Peyer's patch (tissue), 4 donors: Measurements from ENCODE around the gene TRIP4. TPM values are rescaled to one million over a fixed set of nuclear protein-coding genes. Genes with fewer than 3 reads are reported as not detected.
A peak's percentile ranks its signal among the peaks of the same experiment; 100 is the strongest.
"Not testable (repeated sequence)": the region's sequence is repeated elsewhere in the genome, so short reads cannot be mapped to it uniquely, and the experiment has no call there.

ENCODE experiments used
- DNase-seq, 3 donors: peaks; one replicate each; pipeline ENCODE4 v3.0.0-alpha.2; 2017 to 2019
- H3K27ac ChIP-seq, 4 donors: fragments of 200-600 bp; sonication (generic); one replicate each; pipeline ENCODE4 v1.5.1; 2016 to 2019
- H3K27me3 ChIP-seq, 2 donors: fragments of 200-600 bp; sonication (generic); one replicate each; pipeline ENCODE4 v1.5.1; 2019
- H3K36me3 ChIP-seq, 3 donors: fragments of 200-600 bp; sonication (generic); one replicate each; pipeline ENCODE4 v1.5.1; 2016 to 2019
- H3K4me1 ChIP-seq, 4 donors: fragments of 200-600 bp; sonication (generic); one replicate each; pipeline ENCODE4 v1.5.1; 2016 to 2019
- H3K4me3 ChIP-seq, 4 donors: fragments of 200-600 bp; sonication (generic); 1 replicate in 3 of 4; 2 replicates in 1 of 4; pipeline ENCODE4 v1.5.1; 2016 to 2019; ENCODE audit warnings: mild to moderate bottlenecking in 1 of 4
- H3K9me3 ChIP-seq, 4 donors: fragments of 200-600 bp; sonication (generic); one replicate each; pipeline ENCODE4 v1.5.1; 2016 to 2019; ENCODE audit warnings: mild to moderate bottlenecking in 1 of 4
- POLR2A ChIP-seq, 2 donors: fragments of 450-650 bp; IDR thresholded peaks; one replicate each; pipeline ENCODE4 v1.5.1; 2017; ENCODE audit warnings: antibody characterized with exemption in 2 of 2, mild to moderate bottlenecking in 2 of 2, moderate library complexity in 2 of 2
- total RNA-seq, 4 donors: library from RNA; depleted of rRNA; stranded (reverse); fragments of >200 nt; gene quantifications; one replicate each; pipeline ENCODE4 v1.1.0, GENCODE V29; 2016
- TF ChIP-seq, protein P1 (sequence below), 6 experiments: fragments of 450-650 bp in 4 of 6; fragments of 200-600 bp in 2 of 6; sonication (generic) in 1 of 6; IDR thresholded peaks; one replicate each; pipeline ENCODE4 v1.5.1; 2017 to 2019; ENCODE audit warnings: antibody characterized with exemption in 6 of 6, mild to moderate bottlenecking in 3 of 6, moderate library complexity in 1 of 6

The TRIP4 gene
- total RNA-seq, 4 donors from 2014 or later: 18.9 to 61.9 (median 19.9) TPM

DNA sequence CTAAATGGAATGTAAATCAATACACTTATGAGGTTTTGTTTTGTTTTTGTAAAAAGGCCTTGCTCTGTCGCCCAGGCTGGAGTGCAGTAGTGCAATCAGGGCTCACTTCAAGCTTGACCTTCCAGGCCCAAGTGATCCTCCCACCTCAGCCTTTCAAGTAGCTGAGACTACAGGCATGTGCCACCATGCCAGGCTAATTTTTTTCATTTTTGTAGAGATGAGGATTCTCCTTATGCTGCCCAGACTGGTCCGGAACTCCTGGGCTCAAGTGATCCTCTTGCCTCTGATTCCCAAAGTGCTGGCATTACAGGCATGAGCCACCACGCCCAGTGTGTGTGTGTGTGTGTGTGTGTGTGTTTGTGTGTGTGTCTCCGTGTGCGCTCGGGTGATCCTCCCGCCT is 1.3 kb upstream of the TRIP4 start:
- Histone ChIP-seq H3K27ac (no peak overlapping the region), H3K36me3 (no peaks in the 10 kb centered on the region), H3K4me3 (no peak overlapping the region), H3K9me3 (no peaks in the 10 kb centered on the region), H3K27me3 (no peaks in the 10 kb centered on the region), H3K4me1 (peaks cover 0 to 17% (median 4%) of the 10 kb centered on the region in 4 donors)
- TF ChIP-seq POLR2A (IDR thresholded peaks at IDR 0.05): no peak
- TF ChIP-seq, protein P1, sequence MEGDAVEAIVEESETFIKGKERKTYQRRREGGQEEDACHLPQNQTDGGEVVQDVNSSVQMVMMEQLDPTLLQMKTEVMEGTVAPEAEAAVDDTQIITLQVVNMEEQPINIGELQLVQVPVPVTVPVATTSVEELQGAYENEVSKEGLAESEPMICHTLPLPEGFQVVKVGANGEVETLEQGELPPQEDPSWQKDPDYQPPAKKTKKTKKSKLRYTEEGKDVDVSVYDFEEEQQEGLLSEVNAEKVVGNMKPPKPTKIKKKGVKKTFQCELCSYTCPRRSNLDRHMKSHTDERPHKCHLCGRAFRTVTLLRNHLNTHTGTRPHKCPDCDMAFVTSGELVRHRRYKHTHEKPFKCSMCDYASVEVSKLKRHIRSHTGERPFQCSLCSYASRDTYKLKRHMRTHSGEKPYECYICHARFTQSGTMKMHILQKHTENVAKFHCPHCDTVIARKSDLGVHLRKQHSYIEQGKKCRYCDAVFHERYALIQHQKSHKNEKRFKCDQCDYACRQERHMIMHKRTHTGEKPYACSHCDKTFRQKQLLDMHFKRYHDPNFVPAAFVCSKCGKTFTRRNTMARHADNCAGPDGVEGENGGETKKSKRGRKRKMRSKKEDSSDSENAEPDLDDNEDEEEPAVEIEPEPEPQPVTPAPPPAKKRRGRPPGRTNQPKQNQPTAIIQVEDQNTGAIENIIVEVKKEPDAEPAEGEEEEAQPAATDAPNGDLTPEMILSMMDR (IDR thresholded peaks at IDR 0.05): no peak
- DNase-seq: peak in 1 of 3 donors; percentile 40

DNA sequence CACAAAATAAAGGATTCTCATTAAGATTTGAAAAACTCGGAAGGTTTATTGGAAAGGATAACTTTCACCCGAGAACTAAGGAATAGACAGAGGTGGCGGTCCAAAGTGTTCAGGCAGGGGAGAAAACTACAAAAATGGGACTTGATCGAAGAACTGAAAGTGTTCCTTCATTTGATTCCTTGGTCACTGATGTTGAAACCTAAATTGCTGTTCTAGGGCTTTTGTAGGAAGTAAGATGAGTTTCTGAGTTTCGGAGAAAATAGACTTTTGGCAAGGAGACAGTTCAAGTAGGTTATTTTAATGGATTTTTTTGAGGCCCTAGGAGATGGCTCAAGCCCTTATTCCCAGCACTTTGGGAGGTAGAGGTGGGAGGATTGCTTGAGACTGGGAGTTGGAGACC is 1.4 kb downstream of the TRIP4 start:
- Histone ChIP-seq H3K27ac (no peak overlapping the region), H3K4me1 (peaks cover 0 to 14% (median 4%) of the 10 kb centered on the region in 4 donors), H3K36me3 (peaks cover 0 to 8% (median 0%) of the 10 kb centered on the region in 3 donors), H3K9me3 (no peaks in the 10 kb centered on the region), H3K27me3 (no peaks in the 10 kb centered on the region), H3K4me3 (peak overlapping the region in 1 of 4 donors; percentile 96)
- DNase-seq: peak in 1 of 3 donors; percentile 5
- no peak for TF ChIP-seq POLR2A (IDR thresholded peaks at IDR 0.05)
- TF ChIP-seq, protein P1 (IDR thresholded peaks at IDR 0.05): no peak

DNA sequence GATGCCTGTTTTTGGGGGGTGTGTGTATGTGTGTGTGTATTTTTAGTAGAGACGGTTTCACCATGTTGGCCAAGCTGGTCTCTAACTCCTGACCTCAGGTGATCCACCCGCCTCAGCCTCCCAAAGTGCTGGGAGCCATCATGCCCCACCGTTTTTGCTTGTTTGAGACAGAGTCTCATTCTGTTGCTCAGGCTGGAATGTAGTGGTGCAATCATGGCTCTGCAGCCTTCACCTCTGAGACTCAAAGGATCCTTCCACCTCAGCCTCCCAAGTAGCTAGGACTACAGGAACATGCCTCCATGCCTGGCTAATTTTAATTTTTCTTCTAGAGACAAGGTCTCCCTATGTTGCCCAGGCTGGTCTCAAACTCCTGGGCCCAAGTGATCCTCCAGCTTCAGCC is 4.8 kb downstream of the TRIP4 start:
- DNase-seq: peak in 1 of 3 donors; percentile 19
- H3K27me3 ChIP-seq, H3K9me3 ChIP-seq, H3K27ac ChIP-seq, H3K4me3 ChIP-seq: not testable (repeated sequence)
- Histone ChIP-seq H3K4me1 (peaks cover 0 to 14% (median 4%) of the 10 kb centered on the region in 4 donors), H3K36me3 (peaks cover 0 to 41% (median 0%) of the 10 kb centered on the region in 3 donors)

DNA sequence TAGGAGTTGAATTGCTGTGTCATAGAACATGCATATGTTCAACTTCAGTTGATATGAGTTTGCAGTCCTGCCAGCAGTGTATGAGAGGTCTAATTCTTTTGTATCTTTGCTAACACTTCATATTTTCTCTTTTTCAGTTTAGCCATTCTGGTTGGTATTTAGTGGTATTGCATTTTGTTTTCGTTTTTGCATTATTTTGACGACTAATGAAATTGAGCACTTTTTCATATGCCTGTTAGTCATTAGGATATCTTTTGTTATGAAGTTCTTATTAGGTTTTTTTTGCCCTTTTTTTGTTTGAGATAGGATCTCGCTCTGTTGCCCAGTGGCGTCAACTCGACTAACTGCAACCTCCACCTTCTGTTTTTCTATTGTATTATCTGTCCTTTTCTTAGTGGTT is 9.2 kb downstream of the TRIP4 start:
- Histone ChIP-seq H3K27me3 (no peaks in the 10 kb centered on the region), H3K4me3 (no peak overlapping the region), H3K27ac (no peak overlapping the region), H3K36me3 (peaks cover 0 to 84% (median 0%) of the 10 kb centered on the region in 3 donors), H3K4me1 (no peaks in the 10 kb centered on the region), H3K9me3 (no peaks in the 10 kb centered on the region)
- no peak for TF ChIP-seq POLR2A (IDR thresholded peaks at IDR 0.05)
- TF ChIP-seq, protein P1 (IDR thresholded peaks at IDR 0.05): no peak
- no peak for DNase-seq

DNA sequence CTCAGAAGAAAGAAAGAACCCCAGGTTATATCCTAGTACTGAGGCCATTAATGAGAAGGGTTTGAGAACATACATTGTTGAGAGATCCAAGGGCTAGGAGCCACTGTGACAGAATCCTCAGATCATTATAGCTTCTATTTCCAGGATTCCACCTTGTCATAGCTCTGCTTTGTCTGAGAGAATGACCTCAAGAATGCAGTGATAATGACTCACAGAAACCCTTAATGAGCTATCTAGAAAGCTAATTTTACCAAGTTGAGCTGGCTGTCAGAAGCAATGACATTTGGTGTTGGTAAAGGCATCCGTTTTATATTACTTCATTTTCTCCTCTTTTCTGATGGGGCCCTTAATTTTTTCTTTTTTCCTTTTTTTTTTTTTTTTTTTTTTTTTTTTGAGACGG is 10.9 kb downstream of the TRIP4 start:
- H3K27me3 ChIP-seq: no peaks in the 10 kb centered on the region
- peaks cover 0 to 98% (median 0%) of the 10 kb centered on the region in 3 donors for H3K36me3 ChIP-seq

DNA sequence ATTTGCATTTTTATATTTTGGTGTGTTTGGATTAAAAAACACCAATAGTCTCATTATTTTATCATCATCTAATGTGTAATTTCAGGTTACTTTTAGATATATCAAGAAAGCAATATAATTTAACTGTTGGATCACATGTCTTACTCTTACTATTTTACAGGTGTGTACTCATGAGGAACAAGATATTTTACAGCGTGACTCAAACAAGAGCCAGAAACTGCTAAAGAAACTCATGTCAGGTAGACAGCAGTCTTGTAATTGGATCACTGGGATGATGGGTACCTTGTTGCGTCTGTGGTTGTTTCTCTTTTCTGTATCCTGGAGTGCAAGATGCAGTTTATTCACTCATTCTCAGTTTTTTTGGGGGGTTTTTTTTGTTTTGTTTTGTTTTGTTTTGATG is 12.9 kb downstream of the TRIP4 start:
- H3K36me3 ChIP-seq: peaks cover 0 to 98% (median 0%) of the 10 kb centered on the region in 3 donors
- H3K4me1 ChIP-seq: no peaks in the 10 kb centered on the region
- no peak for DNase-seq
- TF ChIP-seq, protein P1 (IDR thresholded peaks at IDR 0.05): no peak
- H3K27me3 ChIP-seq: no peaks in the 10 kb centered on the region
- no peak overlapping the region for H3K4me3 ChIP-seq
- no peak overlapping the region for H3K27ac ChIP-seq
- no peaks in the 10 kb centered on the region for H3K9me3 ChIP-seq

More for the DNA sequence above, 10.9 kb downstream of the TRIP4 start:
- Histone ChIP-seq H3K9me3 (no peaks in the 10 kb centered on the region), H3K4me1 (no peaks in the 10 kb centered on the region), H3K4me3 (no peak overlapping the region), H3K27ac (no peak overlapping the region)
- no peak for DNase-seq
- no peak for TF ChIP-seq POLR2A (IDR thresholded peaks at IDR 0.05)
- TF ChIP-seq, protein P1 (IDR thresholded peaks at IDR 0.05): no peak
